Right lobe of liver (tissue), 6 donors: Measurements from ENCODE around the gene CRIM1. TPM values are rescaled to one million over a fixed set of nuclear protein-coding genes. Genes with fewer than 3 reads are reported as not detected.

ENCODE experiments used
- ATAC-seq, 4 donors: fragments of 200-7000 bp; cut with Tn5 transposase; one replicate each; pipeline ENCODE4 v1.9.1; 2020; ENCODE audit warnings: mild to moderate bottlenecking in 4 of 4, moderate library complexity in 4 of 4
- DNase-seq, 3 donors: peaks; one replicate each; pipeline ENCODE4 v3.0.0-alpha.2; 2020
- H3K27ac ChIP-seq, 3 donors: fragments of 200-600 bp; one replicate each; pipeline ENCODE4 v1.8.0; 2022
- H3K27me3 ChIP-seq, 2 donors: fragments of 200-600 bp; one replicate each; pipeline ENCODE4 v1.8.0; 2022
- H3K36me3 ChIP-seq, 4 donors: fragments of 200-600 bp; sonication (generic) in 1 of 4; one replicate each; pipeline versions ENCODE4 v1.5.1 to v1.8.0; 2017 to 2022; ENCODE audit warnings: control low read depth in 1 of 4
- H3K4me1 ChIP-seq, 4 donors: fragments of 200-600 bp; sonication (generic) in 1 of 4; one replicate each; pipeline versions ENCODE4 v1.5.1 to v1.8.0; 2017 to 2022; ENCODE audit warnings: control low read depth in 1 of 4
- H3K4me3 ChIP-seq, 3 donors: fragments of 200-600 bp; one replicate each; pipeline ENCODE4 v1.8.0; 2022
- H3K9me3 ChIP-seq, 4 donors: fragments of 200-600 bp; sonication (generic) in 1 of 4; one replicate each; pipeline versions ENCODE4 v1.5.1 to v1.8.0; 2017 to 2022; ENCODE audit warnings: control low read depth in 1 of 4
- POLR2A ChIP-seq: fragments of 450-650 bp; IDR thresholded peaks from one replicate; pipeline ENCODE4 v1.6.1; 2017; ENCODE audit warnings: antibody characterized with exemption, mild to moderate bottlenecking
- WGBS: methylation state at CpG from one replicate; pipeline ENCODE4 v1.1.6; 2018; ENCODE audit warnings: low coverage, low lambda C conversion rate; ENCODE audit not compliant: insufficient coverage; ENCODE audit errors: missing lambda C conversion rate; 5-methylcytosine and 5-hydroxymethylcytosine counted together
- intact Hi-C, 2 donors: fragments of 100-400 bp; cut with DNase I; formaldehyde crosslinking; loops; one replicate each; pipeline versions ENCODE4 v1.11.2 to v1.14.1; 2022
- total RNA-seq, 6 experiments: library from RNA; depleted of rRNA in 2 of 6; stranded (reverse); fragments of >200 nt in 2 of 6; fragmentation: NEBNext Ultra II Directional in 3 of 6; extraction: Animal tissue kit (Norgen Biotek cat#: 25700) in 3 of 6; gene quantifications; one replicate each; pipeline versions ENCODE4 v1.1.0 to v1.2.4, GENCODE V29; 2016 to 2023
- TF ChIP-seq, protein P1 (sequence below), 4 donors: fragments of 200-600 bp in 3 of 4; fragments of 450-650 bp in 1 of 4; IDR thresholded peaks; one replicate each; pipeline versions ENCODE4 v1.5.1 to v1.8.0; 2016 to 2022; ENCODE audit warnings: antibody characterized with exemption in 4 of 4, mild to moderate bottlenecking in 2 of 4
- donor health status: DM: no; HTN: yes; CAD: no.
- donor health status: DM: no; HTN: no; CAD: no.
- donor health status: DM: no; HTN: no; CAD: no.
- donor health status: DM: no; HTN: yes; CAD: no.
- donor health status: DM: no; HTN: yes; CAD: no.

The CRIM1 gene
- total RNA-seq, 6 experiments from 2014 or later: 4.2 to 30.5 (median 16.7) TPM

DNA sequence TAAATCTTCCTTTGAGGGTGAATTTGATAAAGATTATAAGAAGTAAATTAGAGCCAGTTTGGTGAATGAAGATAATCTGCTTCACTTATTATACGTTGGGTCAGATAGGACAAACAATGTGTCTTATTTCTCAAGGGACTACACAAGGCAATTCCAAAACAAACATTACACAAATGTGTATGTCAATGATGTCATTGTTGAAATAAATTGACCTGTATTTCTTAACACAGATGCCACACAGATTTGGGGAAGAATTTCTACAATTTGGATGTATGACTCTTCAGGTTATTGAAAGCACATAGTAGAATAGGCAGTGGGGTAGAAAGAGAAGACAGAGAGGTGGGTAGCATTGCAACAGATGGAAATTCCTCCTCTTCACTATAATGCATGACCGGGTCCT lies 6.9 kb upstream of the CRIM1 start:
- Histone ChIP-seq H3K27me3 (no peaks in the 10 kb centered on the region), H3K4me3 (no peak overlapping the region), H3K9me3 (no peaks in the 10 kb centered on the region), H3K36me3 (no peaks in the 10 kb centered on the region), H3K4me1 (no peaks in the 10 kb centered on the region), H3K27ac (no peak overlapping the region)
- TF ChIP-seq, protein P1, sequence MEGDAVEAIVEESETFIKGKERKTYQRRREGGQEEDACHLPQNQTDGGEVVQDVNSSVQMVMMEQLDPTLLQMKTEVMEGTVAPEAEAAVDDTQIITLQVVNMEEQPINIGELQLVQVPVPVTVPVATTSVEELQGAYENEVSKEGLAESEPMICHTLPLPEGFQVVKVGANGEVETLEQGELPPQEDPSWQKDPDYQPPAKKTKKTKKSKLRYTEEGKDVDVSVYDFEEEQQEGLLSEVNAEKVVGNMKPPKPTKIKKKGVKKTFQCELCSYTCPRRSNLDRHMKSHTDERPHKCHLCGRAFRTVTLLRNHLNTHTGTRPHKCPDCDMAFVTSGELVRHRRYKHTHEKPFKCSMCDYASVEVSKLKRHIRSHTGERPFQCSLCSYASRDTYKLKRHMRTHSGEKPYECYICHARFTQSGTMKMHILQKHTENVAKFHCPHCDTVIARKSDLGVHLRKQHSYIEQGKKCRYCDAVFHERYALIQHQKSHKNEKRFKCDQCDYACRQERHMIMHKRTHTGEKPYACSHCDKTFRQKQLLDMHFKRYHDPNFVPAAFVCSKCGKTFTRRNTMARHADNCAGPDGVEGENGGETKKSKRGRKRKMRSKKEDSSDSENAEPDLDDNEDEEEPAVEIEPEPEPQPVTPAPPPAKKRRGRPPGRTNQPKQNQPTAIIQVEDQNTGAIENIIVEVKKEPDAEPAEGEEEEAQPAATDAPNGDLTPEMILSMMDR (IDR thresholded peaks at IDR 0.05): no peak
- TF ChIP-seq POLR2A: no peak
- DNase-seq (no peak), ATAC-seq (no peak)
- WGBS: 43% methylated on average over 2 of the region's 2 CpGs
- intact Hi-C loops: loop anchor here in 1 of 2 donors (10.0 kb wide), 1 partner anchor 316 kb away; no protein-coding TSS in a partner anchor

DNA sequence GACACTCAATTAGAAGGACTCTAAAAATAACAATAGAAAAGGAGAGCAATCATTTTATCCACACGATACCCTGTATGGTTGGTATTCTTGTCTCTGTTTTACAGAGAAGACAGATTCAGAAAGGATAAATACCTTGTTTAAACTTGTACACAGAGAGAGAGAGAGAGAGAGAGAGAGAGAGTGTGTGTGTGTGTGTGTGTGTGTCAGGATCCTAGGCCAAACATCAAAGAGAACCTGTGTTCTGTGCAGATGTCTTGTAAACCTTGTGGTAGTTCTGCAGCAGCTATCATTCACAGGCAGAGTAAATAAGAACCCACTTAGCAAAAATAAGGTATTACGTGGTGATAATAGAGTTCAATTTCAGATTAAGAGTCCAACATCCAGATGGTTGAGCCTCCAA lies 4.3 kb upstream of the CRIM1 start:
- no peak for DNase-seq
- Histone ChIP-seq H3K36me3 (no peaks in the 10 kb centered on the region), H3K4me1 (peaks cover 0 to 6% (median under 1%) of the 10 kb centered on the region in 4 donors), H3K4me3 (no peak overlapping the region), H3K27ac (no peak overlapping the region), H3K27me3 (peaks cover 0 to 1% of the 10 kb centered on the region in 2 donors), H3K9me3 (no peaks in the 10 kb centered on the region)
- ATAC-seq: no peak
- 81% methylated on average over 2 of the region's 2 CpGs for WGBS
- TF ChIP-seq, protein P1 (IDR thresholded peaks at IDR 0.05): no peak
- TF ChIP-seq POLR2A: no peak
- intact Hi-C loops: loop anchor here in 1 of 2 donors (10.0 kb wide), 1 partner anchor 304 kb away; no protein-coding TSS in a partner anchor

DNA sequence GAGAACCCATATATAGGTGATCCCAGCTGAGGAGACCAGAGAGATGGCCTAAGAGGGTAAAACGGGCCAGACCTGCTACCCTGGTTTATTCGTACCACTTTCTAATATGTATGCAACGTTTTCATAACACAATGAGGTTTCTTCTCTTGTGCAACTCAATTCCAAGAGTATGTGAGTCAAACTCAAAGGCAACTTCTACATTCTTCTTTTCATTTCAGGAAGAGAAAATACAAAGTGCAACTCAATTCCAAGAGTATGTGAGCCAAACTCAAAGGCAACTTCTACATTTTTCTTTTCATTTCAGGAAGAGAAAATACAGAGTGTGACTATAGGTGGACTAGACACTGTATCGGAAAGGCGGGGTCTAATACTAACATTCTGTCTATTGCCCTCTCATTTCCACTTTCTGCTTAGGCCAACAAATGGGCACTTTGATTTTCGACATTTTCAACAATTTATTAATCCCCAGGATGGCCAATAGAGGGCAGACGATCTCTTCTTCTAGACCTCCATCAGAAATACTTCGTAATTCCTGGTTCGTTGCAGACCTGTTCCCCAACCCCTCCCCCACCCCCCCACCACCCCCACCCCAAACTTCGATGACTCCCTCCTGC lies 3.7 kb upstream of the CRIM1 start:
- TF ChIP-seq, protein P1 (IDR thresholded peaks at IDR 0.05): peak; percentile 45 to 55 (median 52)
- TF ChIP-seq POLR2A: no peak
- Histone ChIP-seq H3K27me3 (peaks cover 0 to 7% of the 10 kb centered on the region in 2 donors), H3K36me3 (no peaks in the 10 kb centered on the region), H3K4me1 (peaks cover 0 to 11% (median 3%) of the 10 kb centered on the region in 4 donors), H3K27ac (no peak overlapping the region), H3K9me3 (no peaks in the 10 kb centered on the region), H3K4me3 (no peak overlapping the region)
- intact Hi-C loops: loop anchor here in 1 of 2 donors (10.0 kb wide), 1 partner anchor 303 kb away; no protein-coding TSS in a partner anchor
- 11% methylated on average over 9 of the region's 10 CpGs for WGBS
- DNase-seq: no peak
- ATAC-seq: peak; percentile 32 to 58 (median 42)

DNA sequence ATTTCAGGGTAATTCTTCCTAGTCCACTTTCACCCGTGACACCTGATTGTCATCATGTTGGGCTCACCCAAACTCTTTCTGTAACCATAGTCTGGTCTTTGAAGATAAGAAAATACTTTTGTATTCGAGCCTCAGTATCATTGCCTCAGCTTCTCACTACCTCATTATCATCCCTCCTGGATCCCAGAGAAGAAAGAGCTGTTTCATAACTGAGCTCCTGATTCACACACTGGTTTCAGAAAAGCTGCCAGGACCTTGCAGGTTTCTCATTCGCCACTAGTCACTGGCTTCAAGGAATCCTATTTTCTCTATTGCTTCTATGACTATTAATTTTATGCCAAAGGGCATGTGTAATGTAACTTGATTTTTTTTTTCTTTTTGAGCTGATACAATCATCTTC lies 2.9 kb upstream of the CRIM1 start:
- WGBS: 52% methylated on average over 3 of the region's 3 CpGs
- no peaks in the 10 kb centered on the region for H3K36me3 ChIP-seq
- H3K27ac ChIP-seq: no peak overlapping the region
- no peak overlapping the region for H3K4me3 ChIP-seq
- H3K9me3 ChIP-seq: no peaks in the 10 kb centered on the region
- DNase-seq: no peak
- H3K27me3 ChIP-seq: peaks cover 0 to 7% of the 10 kb centered on the region in 2 donors
- no peak for ATAC-seq
- TF ChIP-seq, protein P1 (IDR thresholded peaks at IDR 0.05): no peak
- TF ChIP-seq POLR2A: no peak
- intact Hi-C loops: loop anchor here in 1 of 2 donors (10.0 kb wide), 1 partner anchor 302 kb away; no protein-coding TSS in a partner anchor
- peaks cover 0 to 15% (median 4%) of the 10 kb centered on the region in 4 donors for H3K4me1 ChIP-seq
